H54 (cell line): Measurements from ENCODE around the gene LTBR.
"Not testable (repeated sequence)": the region's sequence is repeated elsewhere in the genome, so short reads cannot be mapped to it uniquely, and the experiment has no call there.

Experiments used
- DNase-seq: peaks from one replicate; pipeline ENCODE4 v3.0.0; 2011; ENCODE audit warnings: low spot score, mixed read lengths; ENCODE audit not compliant: insufficient read length
- FAIRE-seq: peaks from 3 replicates; lab custom pipeline; 2011; peaks lifted over from hg19 to GRCh38; lab: Jason Lieb, UNC
- POLR2A ChIP-seq: IDR thresholded peaks from 2 replicates; pipeline ENCODE4 v1.6.1; 2011; ENCODE audit warnings: low read depth, mild to moderate bottlenecking, low read length

Gene LTBR

DNA sequence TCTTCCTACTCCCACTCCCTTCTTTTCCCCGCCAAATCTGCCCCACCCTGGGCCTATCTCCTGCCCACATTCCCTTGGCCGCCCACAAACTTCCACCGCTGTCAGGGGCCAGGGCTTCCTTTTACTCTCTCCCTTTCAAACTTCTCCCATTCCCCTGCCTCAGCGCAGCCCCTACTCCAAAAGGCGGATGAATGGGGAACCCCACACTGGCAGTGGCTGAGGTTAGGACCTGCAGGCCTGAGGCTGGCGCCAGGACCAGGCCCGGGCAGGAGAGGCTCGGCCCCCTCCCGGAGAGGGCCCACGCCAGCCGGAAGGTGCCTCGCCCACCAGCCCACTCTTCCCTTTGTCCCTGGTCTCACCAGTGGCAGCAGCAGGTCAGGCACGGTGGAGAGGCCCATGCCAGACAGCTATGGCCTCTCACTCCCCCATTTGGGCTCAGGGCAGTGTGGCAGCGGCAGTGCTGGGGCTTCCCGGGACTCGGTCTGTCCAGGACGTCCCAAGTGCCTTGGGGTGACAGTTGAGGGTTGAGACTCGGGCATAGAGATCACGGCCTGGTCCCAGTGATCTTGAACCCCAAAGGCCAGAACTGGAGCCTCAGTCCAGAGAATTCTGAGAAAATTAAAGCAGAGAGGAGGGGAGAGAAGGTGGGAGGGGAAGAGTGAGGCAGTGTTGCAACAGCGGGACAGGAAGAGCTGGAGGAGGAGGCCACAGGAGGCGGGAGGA, 42.4 kb upstream of the LTBR start, which contains the start of gene TNFRSF1A:
Gene TNFRSF1A (minus strand): TSS at position 660 of the 723 bp plus-strand sequence. CDS start 262 bp downstream, at position 398.
- DNase-seq, result no peak
- TF ChIP-seq POLR2A, result peak; percentile 55; the same call in 1 of the 2 replicates
- FAIRE-seq, result no peak

DNA sequence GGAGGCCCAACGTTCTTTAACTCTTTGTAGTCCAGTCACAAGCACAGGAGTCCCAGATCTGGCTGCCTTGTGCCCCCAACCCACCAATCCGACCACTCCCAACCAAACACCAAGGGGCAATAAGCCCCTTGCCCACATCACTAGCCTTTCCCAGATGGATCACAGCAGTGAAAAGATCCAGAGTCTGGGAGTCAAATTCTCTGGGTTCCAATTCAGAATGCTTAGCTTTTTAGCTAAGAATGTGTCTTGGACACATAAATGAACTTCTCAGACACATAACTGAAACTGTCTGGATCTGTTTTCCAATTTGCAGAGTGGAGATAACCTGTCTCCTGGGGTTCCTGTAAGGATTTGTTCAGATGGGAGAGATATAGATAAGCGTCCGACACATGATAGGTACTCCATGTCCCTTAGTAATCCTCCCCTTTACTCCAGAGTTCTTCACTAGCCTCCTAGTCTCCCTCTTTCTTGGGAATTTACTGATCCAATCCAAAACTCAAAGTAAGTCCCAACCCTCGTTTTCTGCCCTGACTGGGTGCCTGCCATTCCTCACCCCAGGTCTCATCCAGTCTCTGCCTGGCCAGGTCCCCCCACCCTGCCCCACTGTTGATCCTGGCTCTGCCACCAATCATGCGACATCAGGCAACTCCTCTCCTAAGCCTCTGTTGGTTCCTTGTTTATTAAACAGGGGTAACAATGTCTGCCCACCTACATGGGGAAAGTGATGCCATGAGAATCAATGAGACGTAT, 41.6 kb upstream of the LTBR start:
- DNase-seq, result no peak
- no peak for TF ChIP-seq POLR2A
- no peak for FAIRE-seq

DNA sequence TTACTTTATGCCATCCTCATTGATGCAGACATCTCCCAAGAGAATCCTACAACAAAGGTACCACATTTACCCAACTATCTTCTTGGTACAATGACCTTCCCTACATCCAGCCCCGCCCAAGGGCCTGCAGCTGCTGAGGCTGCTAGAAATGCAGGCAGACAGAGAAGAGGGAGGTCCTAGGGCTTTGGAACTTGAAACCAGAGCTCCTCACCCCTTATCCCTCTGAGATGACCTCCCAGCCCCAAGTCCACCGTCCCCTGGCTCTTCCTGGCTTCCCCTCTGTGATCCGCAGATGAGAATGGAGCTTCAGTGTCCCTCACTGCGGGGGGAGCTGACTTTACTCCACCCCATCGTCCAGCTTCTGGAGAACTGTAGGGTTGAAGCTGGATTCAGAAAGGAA, 40.4 kb upstream of the LTBR start:
- FAIRE-seq (no peak), DNase-seq (no peak)
- no peak for TF ChIP-seq POLR2A

DNA sequence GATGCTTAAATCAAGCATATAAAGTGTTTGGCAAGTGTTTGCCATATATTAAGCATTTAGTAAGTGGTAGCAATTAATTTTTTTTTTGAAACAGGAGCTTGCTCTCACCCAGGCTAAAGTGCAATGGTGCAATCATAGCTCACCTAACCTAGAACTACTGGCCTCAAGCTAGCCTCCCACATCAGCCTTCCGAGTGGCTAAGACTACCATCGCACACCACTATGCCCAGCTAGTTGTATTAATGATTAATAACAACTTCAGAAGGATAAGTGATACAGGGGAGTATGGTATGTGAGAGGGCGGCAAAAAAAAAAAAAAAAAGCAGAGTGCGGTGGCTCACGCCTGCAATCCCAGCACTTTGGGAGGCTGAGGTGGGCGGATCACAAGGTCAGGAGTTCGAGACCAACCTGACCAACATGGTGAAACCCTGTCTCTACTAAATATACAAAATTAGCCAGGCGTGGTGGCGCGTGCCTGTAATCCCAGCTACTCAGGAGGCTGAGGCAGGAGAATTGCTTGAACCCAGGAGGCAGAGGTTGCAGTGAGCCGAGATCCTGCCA, 39.8 kb upstream of the LTBR start:
- FAIRE-seq, DNase-seq: not testable (repeated sequence)

DNA sequence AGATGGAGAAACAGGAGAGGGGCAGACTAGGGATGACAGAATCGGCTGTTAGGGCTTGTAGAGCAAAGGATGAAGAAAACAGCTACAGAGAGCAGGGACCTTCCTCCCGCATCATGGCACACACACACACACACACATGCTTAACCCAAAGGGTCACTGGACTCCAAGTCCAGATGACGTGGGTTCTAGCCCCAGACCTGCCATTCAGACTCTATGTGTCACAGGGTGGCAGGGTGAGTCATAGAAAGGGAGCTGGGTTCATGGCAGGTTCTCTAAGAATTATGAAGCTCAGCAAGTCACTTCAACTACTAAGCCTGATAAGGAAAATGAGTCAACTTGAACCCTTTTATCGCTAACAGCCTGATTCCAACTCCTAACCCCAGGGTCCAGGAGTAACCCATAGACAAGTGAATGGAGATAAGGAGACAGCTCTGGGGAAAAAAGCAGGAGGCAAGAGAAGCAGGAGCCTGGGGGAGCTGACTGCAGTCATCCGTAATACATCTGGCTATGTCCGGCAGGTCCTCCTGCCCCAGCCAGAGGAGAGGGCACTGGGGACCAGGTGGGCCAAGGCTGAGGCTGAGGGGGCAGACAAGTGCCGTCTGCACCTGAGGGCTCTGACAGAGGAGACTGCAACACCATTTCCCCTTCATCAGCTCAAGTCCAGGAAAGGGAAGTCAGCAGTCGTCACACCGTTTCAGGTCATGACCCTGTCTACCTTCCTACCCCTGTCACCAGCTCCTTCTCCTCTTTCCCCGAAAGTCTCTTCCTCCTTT, 38.5 kb upstream of the LTBR start:
- no peak for DNase-seq
- TF ChIP-seq POLR2A, result no peak
- FAIRE-seq, result peak; percentile 93

DNA sequence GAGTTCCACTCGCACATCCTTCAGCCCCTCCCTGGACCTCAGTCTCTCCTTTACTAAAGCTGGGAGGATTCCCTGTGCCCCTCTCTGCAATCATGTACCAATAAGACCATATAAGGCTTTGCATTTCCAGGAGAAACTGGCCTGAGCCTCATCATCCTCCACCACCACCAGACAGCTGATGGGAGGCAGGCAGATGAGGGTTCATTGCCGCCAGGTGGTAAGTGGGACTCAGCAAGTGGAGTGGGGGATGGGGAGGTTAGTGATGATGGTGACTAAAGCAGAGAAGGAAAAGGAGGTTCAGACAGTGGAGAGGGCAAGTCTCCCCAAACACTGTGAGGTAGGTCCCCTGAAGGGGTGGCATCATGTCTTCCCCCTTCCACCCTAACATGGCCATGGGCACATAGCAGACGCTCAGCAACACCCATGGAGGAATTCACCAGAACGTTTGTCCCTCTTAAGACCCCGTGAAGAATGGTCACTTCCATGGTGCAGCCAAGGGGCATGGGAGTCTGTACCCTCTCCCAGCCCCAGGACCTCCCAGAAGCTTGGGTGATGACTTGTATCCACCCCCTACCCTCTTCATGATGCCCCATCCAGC, 37.6 kb upstream of the LTBR start:
- no peak for DNase-seq
- no peak for FAIRE-seq
- no peak for TF ChIP-seq POLR2A

DNA sequence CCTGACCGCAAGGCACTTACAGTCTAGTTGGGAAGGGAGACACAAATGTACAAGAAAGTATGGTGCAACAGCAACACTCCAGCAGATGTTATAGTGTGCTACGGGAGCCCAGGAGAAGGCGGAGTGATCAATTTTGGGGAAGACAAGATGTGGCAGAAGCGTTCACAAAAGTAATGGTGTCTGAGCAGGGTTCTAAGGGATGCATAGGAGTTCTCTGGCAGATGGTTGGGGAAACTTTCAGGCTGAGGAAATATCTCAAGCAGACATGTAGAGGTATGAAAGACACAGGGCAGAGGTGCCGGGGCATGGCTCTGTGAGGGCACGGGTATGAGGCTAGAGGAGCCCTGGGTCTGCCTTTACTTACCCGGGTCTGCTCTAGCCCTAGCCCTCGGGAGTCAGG, 37.0 kb upstream of the LTBR start:
- TF ChIP-seq POLR2A, result no peak
- no peak for DNase-seq
- FAIRE-seq, result no peak

DNA sequence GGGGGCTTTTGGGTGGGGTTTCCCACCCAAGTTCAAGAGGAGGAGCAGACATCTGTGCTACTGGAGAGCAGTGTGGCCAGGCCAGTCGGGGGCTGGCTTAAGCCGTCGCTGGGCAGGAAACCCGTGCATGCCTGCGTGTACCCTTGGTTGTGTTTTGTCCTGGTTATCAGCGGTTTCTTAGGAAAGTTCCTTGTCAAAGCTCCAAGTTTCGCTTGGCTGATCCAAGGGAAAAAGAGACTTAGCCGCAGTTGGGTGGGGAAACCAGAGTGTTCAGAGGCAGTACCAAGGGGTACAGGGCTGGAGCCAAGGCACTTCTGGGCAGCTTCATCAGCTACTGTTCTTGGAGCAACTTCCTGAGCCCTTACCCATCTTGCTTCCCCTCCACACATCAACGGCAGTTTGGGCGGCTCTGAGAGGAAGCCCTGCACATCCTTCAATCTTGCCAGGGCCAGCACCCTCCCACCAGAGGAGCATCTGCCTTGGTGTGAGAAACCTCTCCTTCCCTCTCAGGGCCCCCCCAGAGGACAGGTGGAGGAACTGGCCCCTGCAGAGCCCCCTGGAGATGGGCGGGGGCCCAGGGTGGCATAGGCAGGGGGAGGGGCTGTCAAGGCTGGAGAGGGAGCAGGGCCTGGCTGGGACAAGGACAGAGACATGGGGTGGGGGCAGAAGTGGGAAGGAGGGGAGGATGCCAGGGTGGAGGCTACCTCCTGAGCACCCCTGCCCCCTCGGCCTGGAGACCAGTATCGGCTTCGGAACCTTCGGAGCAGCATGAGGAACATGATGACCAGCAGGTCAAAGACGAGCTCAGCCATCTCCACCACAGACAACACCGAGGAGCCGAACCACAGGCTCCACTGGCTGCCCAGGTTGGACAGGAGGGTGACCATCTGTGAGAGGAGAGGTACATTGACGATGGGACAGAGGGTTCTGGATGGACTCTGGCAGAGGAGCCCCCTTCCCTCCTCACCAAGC, 36.3 kb upstream of the LTBR start:
- no peak for TF ChIP-seq POLR2A
- FAIRE-seq (no peak), DNase-seq (no peak)

DNA sequence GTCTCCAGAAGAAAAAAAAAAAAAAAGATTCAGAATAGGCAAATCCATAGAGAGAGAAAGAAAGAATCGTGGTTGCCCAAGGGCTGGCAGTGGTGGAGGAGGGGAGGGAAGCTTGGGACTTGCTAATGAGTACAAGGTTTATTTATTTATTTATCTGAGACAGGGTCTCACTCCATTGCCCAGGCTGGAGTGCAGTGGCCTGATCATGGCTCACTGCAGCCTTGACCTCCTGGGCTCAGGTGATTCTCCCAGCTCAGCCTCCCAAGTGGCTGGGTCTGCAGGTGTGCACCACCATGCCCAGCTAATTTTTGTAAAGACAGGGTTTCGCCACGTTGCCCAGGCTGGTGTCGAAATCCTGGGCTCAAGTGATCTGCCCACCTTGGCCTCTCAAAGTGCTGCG, 32.3 kb upstream of the LTBR start:
- no peak for TF ChIP-seq POLR2A
- DNase-seq (no peak), FAIRE-seq (no peak)

DNA sequence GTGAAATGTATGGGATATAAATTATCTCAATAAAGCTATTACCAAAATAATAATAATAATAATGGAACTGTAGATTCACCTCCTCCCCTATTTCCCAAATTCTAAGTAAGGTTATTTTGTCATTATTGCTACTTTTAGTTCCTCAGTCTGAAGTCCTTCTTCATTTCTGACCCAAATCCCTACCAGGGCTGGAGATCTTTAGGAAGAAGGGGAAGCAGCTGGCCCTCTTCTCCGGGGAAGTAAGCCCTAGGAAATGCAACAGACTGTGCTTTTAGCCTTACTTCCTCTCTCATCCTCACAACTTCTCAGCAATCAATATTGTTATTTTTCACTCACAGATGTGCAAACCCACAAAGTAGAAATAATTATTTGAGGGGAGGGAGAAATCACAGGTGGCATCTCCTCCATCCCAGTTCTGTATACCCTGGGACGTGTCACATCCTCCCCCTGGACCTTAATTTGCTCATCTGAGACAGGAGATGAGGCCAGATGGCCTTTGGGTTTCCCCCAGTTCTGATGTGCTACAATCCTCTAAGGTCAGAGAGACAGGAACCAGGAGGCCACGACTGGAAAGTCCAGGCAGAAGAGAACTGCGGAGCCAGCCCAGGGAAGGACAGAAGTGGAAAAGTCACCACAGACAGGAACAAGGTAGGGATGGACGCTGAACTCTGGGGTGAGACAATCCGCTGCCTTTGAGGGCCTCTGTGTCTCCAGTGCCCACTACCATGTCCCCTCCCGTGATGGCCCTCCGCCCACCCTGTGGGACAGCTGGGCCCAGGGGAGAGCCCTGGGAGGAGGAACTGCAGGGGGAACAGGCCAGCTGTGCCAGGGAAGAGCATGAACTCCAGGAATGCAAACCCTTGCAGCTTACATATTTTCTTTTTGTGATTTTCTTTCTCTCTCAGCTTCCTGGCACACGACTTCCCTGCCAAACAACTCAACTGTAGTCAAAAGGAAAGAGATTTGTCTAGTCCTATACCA, 31.5 kb upstream of the LTBR start:
- FAIRE-seq, result no peak
- no peak for DNase-seq
- TF ChIP-seq POLR2A, result no peak
